GM18520 (cell line): ENCODE measurements around the gene SLC26A6.

Experiments
- ATAC-seq: cut with Tn5 transposase; IDR thresholded peaks from one replicate; pipeline ENCODE4 v1.9.1; 2021; ENCODE audit not compliant: unreplicated experiment

SLC26A6 gene

GRCh38 chr3:48599509-48600285, 35.6 kb downstream of the SLC26A6 start:
- ATAC-seq: no peak

GRCh38 chr3:48599077-48599501, 36.2 kb downstream of the SLC26A6 start:
- no peak for ATAC-seq

DNA sequence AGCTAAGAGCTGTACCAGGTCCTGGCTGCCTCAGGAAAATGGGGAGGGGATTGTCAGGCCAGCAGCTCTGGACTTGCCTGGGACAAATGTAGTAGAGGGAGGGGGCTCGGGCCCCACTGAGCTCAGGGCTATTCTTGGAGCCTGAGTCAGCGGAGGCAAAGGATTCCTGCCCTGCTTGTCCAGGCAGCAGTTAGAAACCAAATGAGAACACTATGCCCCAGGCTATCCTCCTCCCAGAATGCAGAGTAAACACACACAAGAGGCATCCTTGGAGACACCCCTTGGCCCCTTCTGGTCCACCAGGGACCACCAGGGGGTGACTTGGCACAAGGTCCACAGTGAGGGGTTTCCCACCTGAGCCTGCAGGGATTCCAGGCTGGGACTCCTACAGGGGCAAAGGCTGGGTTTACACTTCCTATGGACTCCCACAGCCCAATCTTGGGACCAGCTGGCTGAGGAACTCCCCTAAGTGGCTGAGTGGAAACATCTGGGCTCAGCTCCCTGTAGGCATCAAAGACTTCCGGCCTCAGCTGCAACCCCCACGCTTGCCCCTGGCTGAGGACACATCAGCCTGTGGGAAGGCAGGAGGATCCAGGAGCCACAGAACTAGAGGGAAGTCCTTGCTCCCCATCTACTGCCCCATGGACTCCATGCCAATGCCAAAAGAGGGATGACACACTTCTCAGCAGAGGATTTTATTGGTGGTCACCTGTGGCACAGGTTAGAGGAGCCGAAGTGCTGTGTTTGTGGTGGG, 36.8 kb downstream of the SLC26A6 start:
- no peak for ATAC-seq

GRCh38 chr3:48597408-48597800, 37.9 kb downstream of the SLC26A6 start:
- no peak for ATAC-seq

DNA sequence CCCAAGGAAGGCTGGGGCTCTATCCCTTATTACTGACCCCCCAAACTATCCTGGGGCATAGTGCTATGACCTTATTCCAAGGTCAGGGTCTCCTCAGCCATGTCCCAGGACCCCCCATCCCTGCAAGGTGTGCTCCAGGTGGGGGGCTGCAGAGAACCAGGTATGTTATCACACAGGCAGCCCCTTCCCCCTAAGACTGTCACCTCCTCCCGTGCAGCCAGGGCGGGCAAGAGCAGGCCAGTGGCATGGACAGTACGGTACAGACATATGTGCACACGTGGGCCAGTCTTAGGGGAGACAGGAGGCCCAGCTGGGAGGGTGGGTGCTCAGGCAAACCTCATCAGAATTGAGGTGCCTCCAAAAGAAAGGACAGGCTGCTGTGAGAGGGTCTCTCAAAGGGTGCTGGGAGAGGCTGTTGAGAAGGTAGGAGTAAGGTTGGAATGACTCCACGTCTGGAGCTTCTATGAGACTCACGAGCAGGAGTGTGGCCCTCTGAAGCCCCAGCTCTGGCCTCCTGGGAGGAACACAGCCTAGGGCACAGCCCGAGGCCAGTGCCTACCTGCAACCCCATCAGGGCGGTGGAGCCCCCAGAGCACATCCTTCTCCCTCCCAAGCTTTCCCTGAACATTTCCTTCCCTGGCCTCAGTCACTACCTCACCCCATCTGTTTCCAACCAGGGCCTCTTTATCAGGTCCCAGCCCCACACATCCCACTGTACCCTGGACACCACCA, 38.4 kb downstream of the SLC26A6 start:
- ATAC-seq: no peak

- ATAC-seq: no peak
Measured at GRCh38 chr3:48596157-48596556, 39.1 kb downstream of the SLC26A6 start.

DNA sequence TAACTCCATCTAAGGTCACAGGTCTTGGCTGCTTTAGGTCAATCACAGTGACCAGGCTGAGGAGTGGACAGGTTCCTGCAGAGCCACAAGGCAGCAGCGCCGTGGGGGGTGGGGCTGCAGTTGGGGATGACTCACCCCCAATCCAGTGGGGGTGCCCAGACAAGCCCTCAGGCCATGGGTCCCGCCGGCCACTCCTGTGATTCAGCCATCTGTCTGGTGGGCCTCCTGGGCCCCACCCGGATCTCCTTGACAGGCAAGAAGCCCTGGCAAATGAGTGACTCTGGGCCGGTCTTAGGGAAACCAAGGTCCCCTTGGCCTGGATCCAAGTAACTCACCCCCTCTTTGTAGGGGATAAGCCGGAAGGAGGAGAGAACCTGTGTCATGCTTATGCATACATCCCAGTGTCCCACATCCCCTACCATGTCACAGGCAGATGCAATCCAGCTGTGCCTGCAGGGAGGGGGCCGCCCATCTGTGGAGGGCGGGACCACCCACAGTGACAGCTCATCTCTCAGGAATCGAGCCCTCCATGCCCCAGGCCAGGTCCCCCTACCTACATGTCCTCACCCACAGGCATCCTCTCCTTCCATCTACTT, 39.6 kb downstream of the SLC26A6 start:
- no peak for ATAC-seq

- no peak for ATAC-seq
Measured at GRCh38 chr3:48595075-48595525, 40.2 kb downstream of the SLC26A6 start, which contains the start of gene COL7A1. COL7A1 (minus strand) TSS chr3:48595329; CDS start chr3:48595159, 170 bp downstream.

- no peak for ATAC-seq
Measured at GRCh38 chr3:48594417-48595049, 40.7 kb downstream of the SLC26A6 start.

DNA sequence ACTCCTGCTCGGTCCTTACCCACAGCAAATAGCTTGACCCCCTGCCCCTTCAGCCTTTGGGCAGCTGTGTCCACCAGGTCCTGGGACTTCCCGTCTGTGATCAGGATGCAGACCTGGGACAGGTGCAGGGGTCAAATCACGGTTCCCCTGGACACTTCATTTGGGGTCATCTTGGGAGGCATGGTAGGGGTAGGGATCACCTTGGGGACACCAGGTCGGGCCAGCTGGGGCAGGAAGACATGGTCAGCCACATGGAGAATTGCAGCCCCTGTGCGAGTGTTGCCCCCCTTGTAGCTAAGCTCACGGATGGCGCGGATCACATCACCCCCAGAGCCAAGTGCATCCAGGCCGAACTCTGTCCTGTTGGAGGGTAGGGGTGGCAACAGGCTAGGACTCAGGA, 41.9 kb downstream of the SLC26A6 start:
- ATAC-seq: no peak

- ATAC-seq: no peak
Measured at GRCh38 chr3:48592519-48593087, 42.7 kb downstream of the SLC26A6 start.

DNA sequence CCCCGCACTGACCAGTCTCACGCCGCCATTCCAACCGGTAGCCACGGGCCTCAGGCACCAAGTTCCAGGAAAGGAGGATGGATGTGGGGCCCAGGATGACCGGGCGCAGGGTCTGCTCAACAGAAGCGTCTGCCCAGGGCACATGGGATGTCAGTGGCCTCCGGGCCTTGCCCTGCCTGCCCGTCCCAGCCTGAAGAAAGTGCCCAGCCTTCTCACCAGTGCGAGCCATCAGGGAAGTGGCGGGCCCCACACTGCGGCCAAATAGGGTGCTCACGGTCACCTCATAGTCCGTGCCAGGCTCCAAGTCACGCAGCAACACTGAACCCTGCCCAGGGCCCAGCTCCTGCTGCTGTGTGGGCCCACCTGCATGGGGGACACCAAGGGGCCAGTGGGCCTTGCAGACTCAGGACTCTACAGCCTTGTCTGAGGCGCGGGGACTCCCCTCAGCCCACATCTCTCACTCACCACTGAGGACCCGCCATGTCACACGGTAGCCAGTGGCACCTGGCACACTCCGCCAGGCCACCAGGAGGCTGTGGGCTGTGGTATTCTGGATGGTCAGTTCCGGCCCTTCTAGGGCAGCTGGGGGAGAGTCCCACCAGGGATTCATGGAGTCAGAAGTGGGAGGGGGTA, 43.3 kb downstream of the SLC26A6 start:
- ATAC-seq: no peak

- no peak for ATAC-seq
Measured at GRCh38 chr3:48591436-48591835, 43.8 kb downstream of the SLC26A6 start.

DNA sequence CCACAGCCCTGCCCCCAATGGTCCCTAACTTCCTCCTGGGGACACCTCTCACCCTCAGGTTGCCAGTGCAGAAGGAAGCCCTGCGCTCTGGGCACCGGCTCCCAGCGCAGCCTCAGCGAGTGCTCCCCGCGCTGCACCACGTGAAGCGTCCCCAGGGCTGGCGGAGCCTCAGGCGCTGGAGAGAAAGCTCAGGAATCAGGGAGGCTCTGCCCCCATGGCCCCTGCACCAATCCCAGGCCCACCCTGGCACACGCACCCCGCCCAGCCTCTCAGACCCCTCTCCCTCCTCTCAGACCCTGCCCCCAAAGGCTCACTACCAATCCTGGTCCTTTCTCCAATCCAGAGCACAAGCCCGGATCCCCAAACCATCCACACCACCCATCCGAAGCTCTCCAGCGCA, 47.0 kb downstream of the SLC26A6 start:
- no peak for ATAC-seq

GRCh38 chr3:48587686-48588085, 47.6 kb downstream of the SLC26A6 start:
- no peak for ATAC-seq

- ATAC-seq: no peak
Measured at GRCh38 chr3:48585411-48585810, 49.9 kb downstream of the SLC26A6 start.

GRCh38 chr3:48584836-48585235, 50.4 kb downstream of the SLC26A6 start:
- no peak for ATAC-seq

DNA sequence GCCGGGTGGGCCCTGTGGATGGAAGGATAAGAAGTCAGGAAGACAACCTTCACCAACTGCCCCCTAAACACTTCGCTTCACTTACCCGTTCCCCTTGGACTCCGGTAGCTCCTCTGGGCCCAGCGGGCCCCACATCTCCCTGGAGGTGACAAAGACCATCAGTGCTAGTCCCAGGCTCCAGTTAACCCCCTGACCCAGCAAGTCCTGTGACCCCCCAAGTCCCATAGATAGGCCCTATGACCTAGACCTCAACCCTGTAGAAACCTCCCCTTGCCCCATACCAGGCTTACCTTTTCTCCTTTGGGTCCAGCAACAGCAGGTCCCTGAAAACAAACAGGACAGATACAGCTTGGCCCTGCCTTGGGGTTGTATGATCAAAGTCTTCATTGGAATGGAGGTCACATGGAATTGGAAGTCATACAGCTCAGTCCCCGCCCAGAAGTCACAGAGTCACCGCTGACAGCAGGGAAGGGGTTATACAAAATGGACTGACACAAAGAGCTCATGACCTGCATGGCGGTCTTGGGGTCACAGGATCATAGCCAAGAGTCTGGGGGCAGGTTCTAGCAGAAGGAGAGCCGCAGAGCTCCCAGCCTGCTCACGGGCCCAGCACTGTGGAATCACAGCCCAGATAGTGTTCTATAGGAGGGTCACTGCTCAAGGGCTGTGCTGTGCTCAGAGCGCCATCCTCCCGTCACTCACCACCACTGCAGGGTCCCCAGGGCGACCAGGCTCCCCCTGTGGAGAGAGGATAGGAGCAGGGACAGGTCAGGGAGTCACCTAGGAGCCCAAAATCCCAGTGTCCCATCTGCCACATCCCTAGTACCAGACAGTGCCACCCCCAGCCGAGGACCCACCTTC, 53.4 kb downstream of the SLC26A6 start:
- ATAC-seq: no peak

DNA sequence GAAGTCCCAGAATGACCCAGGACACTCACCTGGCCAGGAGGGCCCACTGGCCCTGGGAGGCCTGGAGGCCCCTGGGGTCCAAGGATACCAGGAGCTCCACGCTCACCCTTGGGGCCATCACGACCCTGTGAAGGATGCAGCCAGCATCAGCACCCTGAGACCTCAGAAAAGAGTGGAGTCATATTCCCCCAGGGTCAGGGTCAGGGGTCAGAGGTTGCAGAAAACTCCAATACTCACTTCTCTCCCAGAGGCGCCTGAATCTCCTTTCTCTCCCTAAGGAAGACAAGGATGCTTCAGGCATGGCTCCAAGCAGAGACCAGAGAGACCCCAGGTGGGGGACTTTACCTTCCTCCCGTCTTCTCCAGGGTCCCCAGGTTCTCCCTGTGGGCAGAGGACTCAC, 58.6 kb downstream of the SLC26A6 start:
- no peak for ATAC-seq
